ENCODE data around the gene KLHL36. TPM values are rescaled to one million over a fixed set of nuclear protein-coding genes. Genes with fewer than 3 reads are reported as not detected.

The KLHL36 gene
- total and polyA plus RNA-seq, 5 donors from 2014 or later = 28.1 to 86.0 (median 38.4) TPM

- Histone ChIP-seq H3K4me3 (ENCODE audit: low read depth, low read length) (no peak overlapping the region), H3K9me3 (ENCODE audit: control insufficient read depth in 2 of 2, low read length in 2 of 2) (no peaks in the 10 kb centered on the region), H3K4me1 (ENCODE audit: control insufficient read depth, insufficient read depth, low read length, poor library complexity, severe bottlenecking) (peaks cover 19% of the 10 kb centered on the region), H3K27me3 (ENCODE audit: control insufficient read depth, insufficient read depth, low read length) (no peaks in the 10 kb centered on the region), H3K36me3 (ENCODE audit: control insufficient read depth, insufficient read depth, low read length) (peaks cover 77% of the 10 kb centered on the region), H3K27ac (ENCODE audit: insufficient read depth, low read length, poor library complexity, severe bottlenecking) (no peak overlapping the region)
- no peak overlapping the region for H3K27ac Mint-ChIP-seq
- H3K27me3 Mint-ChIP-seq = no peaks in the 10 kb centered on the region
- H3K4me1 Mint-ChIP-seq = peaks cover 4 to 48% (median 20%) of the 10 kb centered on the region in 4 donors
- no peaks in the 10 kb centered on the region for H3K9me3 Mint-ChIP-seq
- peaks cover 38% of the 10 kb centered on the region for H3K36me3 Mint-ChIP-seq
- ATAC-seq (ENCODE audit: low read depth in 2 of 2) = no peak
- no peak overlapping the region for H3K4me3 Mint-ChIP-seq
- DNase-seq = no peak
These were observed 11.5 kb downstream of the KLHL36 start for GRCh38 chr16:84659656-84660300.

- Histone ChIP-seq H3K9me3 (ENCODE audit: control insufficient read depth in 2 of 2, low read length in 2 of 2) (no peaks in the 10 kb centered on the region), H3K4me3 (ENCODE audit: low read depth, low read length) (no peak overlapping the region), H3K27me3 (ENCODE audit: control insufficient read depth, insufficient read depth, low read length) (no peaks in the 10 kb centered on the region), H3K4me1 (ENCODE audit: control insufficient read depth, insufficient read depth, low read length, poor library complexity, severe bottlenecking) (peaks cover 11% of the 10 kb centered on the region), H3K27ac (ENCODE audit: insufficient read depth, low read length, poor library complexity, severe bottlenecking) (no peak overlapping the region), H3K36me3 (ENCODE audit: control insufficient read depth, insufficient read depth, low read length) (peaks cover 88% of the 10 kb centered on the region)
- Mint-ChIP-seq H3K4me1 (peaks cover 0 to 37% (median 12%) of the 10 kb centered on the region in 4 donors), H3K27me3 (no peaks in the 10 kb centered on the region), H3K27ac (no peak overlapping the region), H3K36me3 (peaks cover 34% of the 10 kb centered on the region), H3K9me3 (no peaks in the 10 kb centered on the region), H3K4me3 (no peak overlapping the region)
- DNase-seq = no peak
- no peak for ATAC-seq (ENCODE audit: low read depth in 2 of 2)
These were observed 12.7 kb downstream of the KLHL36 start for GRCh38 chr16:84660973-84661372.

GRCh38 chr16:84661418-84662060 is 13.2 kb downstream of the KLHL36 start:
- Mint-ChIP-seq H3K9me3 (no peaks in the 10 kb centered on the region), H3K36me3 (peaks cover 34% of the 10 kb centered on the region), H3K27me3 (no peaks in the 10 kb centered on the region), H3K4me1 (peaks cover 0 to 32% (median 9%) of the 10 kb centered on the region in 4 donors), H3K4me3 (no peak overlapping the region), H3K27ac (no peak overlapping the region)
- ATAC-seq (ENCODE audit: low read depth in 2 of 2) = no peak
- Histone ChIP-seq H3K27me3 (ENCODE audit: control insufficient read depth, insufficient read depth, low read length) (no peaks in the 10 kb centered on the region), H3K9me3 (ENCODE audit: control insufficient read depth in 2 of 2, low read length in 2 of 2) (no peaks in the 10 kb centered on the region), H3K4me3 (ENCODE audit: low read depth, low read length) (no peak overlapping the region), H3K4me1 (ENCODE audit: control insufficient read depth, insufficient read depth, low read length, poor library complexity, severe bottlenecking) (peaks cover 6% of the 10 kb centered on the region), H3K36me3 (ENCODE audit: control insufficient read depth, insufficient read depth, low read length) (peaks cover 91% of the 10 kb centered on the region), H3K27ac (ENCODE audit: insufficient read depth, low read length, poor library complexity, severe bottlenecking) (no peak overlapping the region)
- no peak for DNase-seq

GRCh38 chr16:84662471-84662870 is 14.2 kb downstream of the KLHL36 start:
- Histone ChIP-seq H3K36me3 (ENCODE audit: control insufficient read depth, insufficient read depth, low read length) (peaks cover 83% of the 10 kb centered on the region), H3K4me3 (ENCODE audit: low read depth, low read length) (no peak overlapping the region), H3K27ac (ENCODE audit: insufficient read depth, low read length, poor library complexity, severe bottlenecking) (no peak overlapping the region), H3K27me3 (ENCODE audit: control insufficient read depth, insufficient read depth, low read length) (no peaks in the 10 kb centered on the region), H3K4me1 (ENCODE audit: control insufficient read depth, insufficient read depth, low read length, poor library complexity, severe bottlenecking) (peaks cover 4% of the 10 kb centered on the region), H3K9me3 (ENCODE audit: control insufficient read depth in 2 of 2, low read length in 2 of 2) (no peaks in the 10 kb centered on the region)
- Mint-ChIP-seq H3K9me3 (no peaks in the 10 kb centered on the region), H3K4me3 (no peak overlapping the region), H3K4me1 (peaks cover 0 to 26% (median 5%) of the 10 kb centered on the region in 4 donors), H3K27me3 (no peaks in the 10 kb centered on the region), H3K27ac (no peak overlapping the region), H3K36me3 (peaks cover 30% of the 10 kb centered on the region)
- ATAC-seq (ENCODE audit: low read depth in 2 of 2) (no peak), DNase-seq (no peak)

GRCh38 chr16:84663433-84664101 is 15.3 kb downstream of the KLHL36 start:
- no peaks in the 10 kb centered on the region for H3K9me3 ChIP-seq (ENCODE audit: control insufficient read depth in 2 of 2, low read length in 2 of 2)
- H3K4me1 ChIP-seq (ENCODE audit: control insufficient read depth, insufficient read depth, low read length, poor library complexity, severe bottlenecking) = peaks cover 1% of the 10 kb centered on the region
- no peak overlapping the region for H3K4me3 ChIP-seq (ENCODE audit: low read depth, low read length)
- H3K27ac ChIP-seq (ENCODE audit: insufficient read depth, low read length, poor library complexity, severe bottlenecking) = no peak overlapping the region
- H3K36me3 ChIP-seq (ENCODE audit: control insufficient read depth, insufficient read depth, low read length) = peaks cover 72% of the 10 kb centered on the region
- no peaks in the 10 kb centered on the region for H3K27me3 ChIP-seq (ENCODE audit: control insufficient read depth, insufficient read depth, low read length)
- DNase-seq (no peak), ATAC-seq (ENCODE audit: low read depth in 2 of 2) (no peak)
- Mint-ChIP-seq H3K36me3 (peaks cover 32% of the 10 kb centered on the region), H3K9me3 (no peaks in the 10 kb centered on the region), H3K4me3 (no peak overlapping the region), H3K27ac (no peak overlapping the region), H3K27me3 (no peaks in the 10 kb centered on the region), H3K4me1 (peaks cover 0 to 17% (median 4%) of the 10 kb centered on the region in 4 donors)

GRCh38 chr16:84665359-84665758 is 17.0 kb downstream of the KLHL36 start:
- H3K36me3 Mint-ChIP-seq = peaks cover 21% of the 10 kb centered on the region

GRCh38 chr16:84665843-84666242 is 17.5 kb downstream of the KLHL36 start:
- H3K27me3 Mint-ChIP-seq = no peaks in the 10 kb centered on the region
- no peak for ATAC-seq (ENCODE audit: low read depth in 2 of 2)
- H3K4me1 Mint-ChIP-seq = peaks cover 0 to 9% (median 4%) of the 10 kb centered on the region in 4 donors
- H3K4me1 ChIP-seq (ENCODE audit: control insufficient read depth, insufficient read depth, low read length, poor library complexity, severe bottlenecking) = no peaks in the 10 kb centered on the region
- H3K27ac ChIP-seq (ENCODE audit: insufficient read depth, low read length, poor library complexity, severe bottlenecking) = no peak overlapping the region
- H3K36me3 ChIP-seq (ENCODE audit: control insufficient read depth, insufficient read depth, low read length) = peaks cover 51% of the 10 kb centered on the region
- H3K36me3 Mint-ChIP-seq = peaks cover 16% of the 10 kb centered on the region
- no peak for DNase-seq
- H3K9me3 ChIP-seq (ENCODE audit: control insufficient read depth in 2 of 2, low read length in 2 of 2) = no peaks in the 10 kb centered on the region
- no peak overlapping the region for H3K27ac Mint-ChIP-seq
- no peak overlapping the region for H3K4me3 ChIP-seq (ENCODE audit: low read depth, low read length)
- H3K4me3 Mint-ChIP-seq = no peak overlapping the region
- H3K27me3 ChIP-seq (ENCODE audit: control insufficient read depth, insufficient read depth, low read length) = no peaks in the 10 kb centered on the region
- no peaks in the 10 kb centered on the region for H3K9me3 Mint-ChIP-seq

More at GRCh38 chr16:84665359-84665758, 17.0 kb downstream of the KLHL36 start:
- Histone ChIP-seq H3K9me3 (ENCODE audit: control insufficient read depth in 2 of 2, low read length in 2 of 2) (no peaks in the 10 kb centered on the region), H3K27me3 (ENCODE audit: control insufficient read depth, insufficient read depth, low read length) (no peaks in the 10 kb centered on the region), H3K4me1 (ENCODE audit: control insufficient read depth, insufficient read depth, low read length, poor library complexity, severe bottlenecking) (no peaks in the 10 kb centered on the region), H3K4me3 (ENCODE audit: low read depth, low read length) (no peak overlapping the region), H3K27ac (ENCODE audit: insufficient read depth, low read length, poor library complexity, severe bottlenecking) (no peak overlapping the region), H3K36me3 (ENCODE audit: control insufficient read depth, insufficient read depth, low read length) (peaks cover 56% of the 10 kb centered on the region)
- H3K27ac Mint-ChIP-seq = no peak overlapping the region
- no peaks in the 10 kb centered on the region for H3K27me3 Mint-ChIP-seq
- peaks cover 0 to 9% (median 4%) of the 10 kb centered on the region in 4 donors for H3K4me1 Mint-ChIP-seq
- DNase-seq (no peak), ATAC-seq (ENCODE audit: low read depth in 2 of 2) (no peak)
- no peak overlapping the region for H3K4me3 Mint-ChIP-seq
- no peaks in the 10 kb centered on the region for H3K9me3 Mint-ChIP-seq

Measured in CD4-positive, CD25-positive, alpha-beta regulatory T cell (primary cell).